ENCODE results near the gene KCNJ1. TPM values are rescaled to one million over a fixed set of nuclear protein-coding genes. Genes with fewer than 3 reads are reported as not detected.

Gene KCNJ1
- total and polyA plus RNA-seq, 2 experiments from 2014 or later = not detected

- no peak for TF ChIP-seq CTCF (IDR thresholded peaks at IDR 0.05; ENCODE audit: low read depth, low read length)
- Histone ChIP-seq H3K4me1 (ENCODE audit: low read depth) (no peaks in the 10 kb centered on the region), H3K9me3 (ENCODE audit: low read depth) (no peaks in the 10 kb centered on the region), H3K27ac (no peak overlapping the region), H3K27me3 (peaks cover 18% of the 10 kb centered on the region), H3K4me3 (no peak overlapping the region), H3K36me3 (no peaks in the 10 kb centered on the region)
- no peak for DNase-seq (ENCODE audit: low read depth in 1 of 2, low spot score in 1 of 2)
Observed at GRCh38 chr11:128854841-128855240, 12.3 kb downstream of the KCNJ1 start.

GRCh38 chr11:128853559-128853958 lies 13.5 kb downstream of the KCNJ1 start:
- H3K27me3 ChIP-seq = peaks cover 8% of the 10 kb centered on the region
- no peaks in the 10 kb centered on the region for H3K9me3 ChIP-seq (ENCODE audit: low read depth)
- no peak for TF ChIP-seq CTCF (IDR thresholded peaks at IDR 0.05; ENCODE audit: low read depth, low read length)
- H3K4me1 ChIP-seq (ENCODE audit: low read depth) = no peaks in the 10 kb centered on the region
- no peak overlapping the region for H3K27ac ChIP-seq
- no peak for DNase-seq (ENCODE audit: low read depth in 1 of 2, low spot score in 1 of 2)
- H3K4me3 ChIP-seq = no peak overlapping the region
- no peaks in the 10 kb centered on the region for H3K36me3 ChIP-seq

- Histone ChIP-seq H3K4me1 (ENCODE audit: low read depth) (no peaks in the 10 kb centered on the region), H3K27me3 (peaks cover 3% of the 10 kb centered on the region), H3K27ac (no peak overlapping the region), H3K36me3 (no peaks in the 10 kb centered on the region), H3K4me3 (no peak overlapping the region), H3K9me3 (ENCODE audit: low read depth) (no peaks in the 10 kb centered on the region)
- DNase-seq (ENCODE audit: low read depth in 1 of 2, low spot score in 1 of 2) = no peak
- no peak for TF ChIP-seq CTCF (IDR thresholded peaks at IDR 0.05; ENCODE audit: low read depth, low read length)
Observed at GRCh38 chr11:128852327-128853023, 14.6 kb downstream of the KCNJ1 start.

GRCh38 chr11:128848815-128849455 lies 18.2 kb downstream of the KCNJ1 start:
- Histone ChIP-seq H3K36me3 (no peaks in the 10 kb centered on the region), H3K4me1 (ENCODE audit: low read depth) (no peaks in the 10 kb centered on the region), H3K27me3 (peaks cover 19% of the 10 kb centered on the region), H3K27ac (no peak overlapping the region), H3K4me3 (no peak overlapping the region), H3K9me3 (ENCODE audit: low read depth) (no peaks in the 10 kb centered on the region)
- TF ChIP-seq CTCF (IDR thresholded peaks at IDR 0.05; ENCODE audit: low read depth, low read length) = peak; percentile 84
- DNase-seq (ENCODE audit: low read depth in 1 of 2, low spot score in 1 of 2) = peak; percentile 64 to 70

GRCh38 chr11:128846985-128847384 lies 20.1 kb downstream of the KCNJ1 start:
- DNase-seq (ENCODE audit: low read depth in 1 of 2, low spot score in 1 of 2) = no peak
- H3K4me1 ChIP-seq (ENCODE audit: low read depth) = no peaks in the 10 kb centered on the region
- no peak overlapping the region for H3K4me3 ChIP-seq
- no peaks in the 10 kb centered on the region for H3K9me3 ChIP-seq (ENCODE audit: low read depth)
- no peak for TF ChIP-seq CTCF (IDR thresholded peaks at IDR 0.05; ENCODE audit: low read depth, low read length)
- no peaks in the 10 kb centered on the region for H3K36me3 ChIP-seq
- no peak overlapping the region for H3K27ac ChIP-seq
- H3K27me3 ChIP-seq = peaks cover 19% of the 10 kb centered on the region

Measured in cardiac muscle cell (in vitro differentiated cells and primary cell).